GM18502 (cell line): ENCODE data around the gene CEND1.

Experiments
- ATAC-seq: cut with Tn5 transposase; IDR thresholded peaks from one replicate; pipeline ENCODE4 v1.9.1; 2021; ENCODE audit warnings: mild to moderate bottlenecking; ENCODE audit not compliant: unreplicated experiment, poor library complexity

Gene CEND1

DNA sequence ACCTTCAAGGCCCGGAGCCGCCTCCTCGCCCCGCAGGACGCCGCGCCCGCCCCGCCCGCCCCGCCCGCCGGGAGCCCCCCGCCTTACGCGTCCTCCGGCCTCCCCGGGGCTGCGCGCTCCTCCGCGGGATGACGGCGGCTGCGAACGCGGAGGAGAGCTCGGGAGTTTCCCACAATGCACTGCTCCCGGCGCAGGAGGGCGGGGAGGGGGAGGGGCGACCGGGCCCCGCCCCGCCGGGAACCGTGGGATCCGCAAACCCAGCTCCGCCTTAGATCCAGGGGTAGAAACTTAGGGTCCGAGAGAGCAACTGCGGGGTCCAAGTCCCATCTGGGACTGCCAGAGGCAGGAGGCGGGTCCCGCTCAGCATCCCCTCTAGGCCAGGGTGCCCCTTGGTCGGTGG lies at the start of gene CEND1:
TSS of gene CEND1 (minus strand) at position 148 of the 400 bp plus-strand sequence. CDS start 1,514 bp downstream, outside the sequence.
- no peak for ATAC-seq

GRCh38 chr11:839280-839623 lies 49.4 kb upstream of the CEND1 start:
- no peak for ATAC-seq

DNA sequence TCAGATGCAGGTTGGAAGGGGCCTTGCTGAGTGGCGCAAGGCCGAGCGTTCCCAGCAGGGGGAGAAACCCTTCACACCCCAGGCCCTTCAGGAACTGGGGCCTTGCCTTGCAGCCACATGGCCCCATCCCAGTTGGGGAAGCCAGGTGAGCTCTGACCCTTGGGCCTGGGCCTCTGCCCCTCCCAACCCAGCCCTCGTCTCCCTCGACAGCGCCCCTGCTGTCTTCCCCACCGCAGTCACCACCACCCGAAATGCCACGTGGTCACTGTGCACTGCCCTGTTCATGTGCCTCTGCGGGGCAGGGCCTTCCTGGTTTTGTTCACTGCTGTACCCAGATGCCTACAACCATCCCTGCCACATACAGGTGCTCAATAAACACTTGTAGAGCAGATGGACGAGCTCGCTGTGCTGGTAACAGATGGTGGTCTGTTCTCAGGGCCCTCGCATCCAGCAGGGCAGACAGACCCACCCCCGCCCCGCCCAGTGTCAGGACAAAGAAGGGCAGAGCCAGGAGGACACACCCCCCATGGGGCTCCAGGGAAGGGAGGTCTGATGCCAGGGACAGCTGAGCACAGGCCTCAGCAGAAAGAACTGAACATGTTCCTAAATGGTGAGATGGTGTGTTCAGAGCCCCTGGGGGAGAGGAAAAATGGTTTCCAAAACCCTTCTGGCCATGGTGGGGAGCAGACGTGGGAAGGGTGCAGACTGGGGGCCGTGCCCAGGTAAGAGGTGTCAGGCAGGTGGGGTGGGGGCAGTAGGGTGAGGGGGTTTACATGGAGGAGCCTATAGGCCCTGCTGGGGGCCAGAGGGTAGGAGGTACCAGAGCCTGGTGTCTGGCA lies 48.8 kb upstream of the CEND1 start:
- ATAC-seq, result no peak

- ATAC-seq, result no peak
Measured at GRCh38 chr11:837990-838307, 48.1 kb upstream of the CEND1 start.

- no peak for ATAC-seq
Measured at GRCh38 chr11:837189-837989, 47.5 kb upstream of the CEND1 start.

DNA sequence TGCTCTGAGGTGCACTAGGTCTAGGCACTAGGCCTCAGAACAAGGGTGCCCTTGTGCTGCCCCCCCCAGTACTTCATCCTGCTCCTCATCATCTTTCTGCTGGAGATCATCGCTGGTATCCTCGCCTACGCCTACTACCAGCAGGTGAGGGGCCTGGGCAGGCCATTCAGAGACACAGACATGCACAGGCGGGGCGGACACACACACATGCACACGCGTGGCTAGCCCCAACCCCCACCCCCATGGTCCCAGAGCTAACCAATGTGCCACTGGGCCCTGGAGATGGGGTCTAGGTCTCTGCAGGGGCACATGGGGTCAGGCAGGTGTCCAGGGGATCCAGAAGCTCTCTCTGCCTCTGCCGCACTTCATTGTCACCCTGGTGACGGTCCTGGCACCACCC lies 46.8 kb upstream of the CEND1 start:
- no peak for ATAC-seq

GRCh38 chr11:836274-836673 lies 46.4 kb upstream of the CEND1 start:
- no peak for ATAC-seq

- ATAC-seq, result no peak
Measured at GRCh38 chr11:834371-835316, 44.8 kb upstream of the CEND1 start.

- ATAC-seq, result no peak
Measured at GRCh38 chr11:833849-834311, 44.0 kb upstream of the CEND1 start.

- ATAC-seq, result no peak
Measured at GRCh38 chr11:833114-833791, 43.4 kb upstream of the CEND1 start.

GRCh38 chr11:832529-833113 lies 42.7 kb upstream of the CEND1 start, which contains the start of gene CD151:
TSS of gene CD151 (plus strand) at chr11:832952. CDS start at chr11:836070, 3,118 bp downstream.
- peak; percentile 44 for ATAC-seq

GRCh38 chr11:831961-832528 lies 42.2 kb upstream of the CEND1 start:
- no peak for ATAC-seq

- ATAC-seq, result no peak
Measured at GRCh38 chr11:831118-831864, 41.4 kb upstream of the CEND1 start.

DNA sequence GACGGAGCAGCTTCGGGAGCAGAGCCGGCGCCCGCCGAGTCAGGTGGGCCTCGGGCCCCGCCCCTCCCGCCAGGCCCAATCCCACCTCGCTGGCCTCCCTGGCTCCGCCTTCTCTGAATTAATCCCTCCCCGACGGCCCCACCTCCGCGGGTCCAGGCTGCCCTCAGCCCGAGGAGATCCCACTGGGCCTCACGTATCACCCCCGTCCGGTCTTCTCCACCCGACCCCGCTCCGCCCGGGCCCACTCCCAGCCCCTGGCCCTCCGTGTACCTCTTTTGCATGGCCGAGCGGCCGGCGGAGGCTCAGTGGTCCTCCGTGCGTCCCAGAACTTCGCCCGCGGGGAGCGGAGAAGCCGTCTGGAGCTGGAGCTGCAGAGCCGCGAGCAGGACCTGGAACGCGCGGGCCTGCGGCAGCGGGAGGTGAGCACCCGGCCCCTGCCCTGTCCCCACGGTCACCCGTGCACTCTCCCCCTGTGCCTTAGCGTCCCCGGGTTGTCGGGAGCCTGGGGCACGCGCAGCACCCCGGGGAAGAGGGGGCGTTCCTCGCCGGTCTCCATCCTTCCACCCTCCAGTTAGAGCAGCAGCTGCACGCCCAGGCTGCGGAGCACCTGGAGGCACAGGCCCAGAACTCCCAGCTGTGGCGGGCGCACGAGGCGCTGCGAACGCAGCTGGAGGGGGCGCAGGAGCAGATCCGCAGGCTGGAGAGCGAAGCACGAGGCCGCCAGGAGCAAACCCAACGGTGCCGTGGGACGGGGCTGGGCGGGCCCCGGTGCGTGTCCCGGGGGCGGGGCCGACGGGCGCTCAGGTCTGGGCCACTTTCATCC lies 40.6 kb upstream of the CEND1 start:
- ATAC-seq, result peak; percentile 45

DNA sequence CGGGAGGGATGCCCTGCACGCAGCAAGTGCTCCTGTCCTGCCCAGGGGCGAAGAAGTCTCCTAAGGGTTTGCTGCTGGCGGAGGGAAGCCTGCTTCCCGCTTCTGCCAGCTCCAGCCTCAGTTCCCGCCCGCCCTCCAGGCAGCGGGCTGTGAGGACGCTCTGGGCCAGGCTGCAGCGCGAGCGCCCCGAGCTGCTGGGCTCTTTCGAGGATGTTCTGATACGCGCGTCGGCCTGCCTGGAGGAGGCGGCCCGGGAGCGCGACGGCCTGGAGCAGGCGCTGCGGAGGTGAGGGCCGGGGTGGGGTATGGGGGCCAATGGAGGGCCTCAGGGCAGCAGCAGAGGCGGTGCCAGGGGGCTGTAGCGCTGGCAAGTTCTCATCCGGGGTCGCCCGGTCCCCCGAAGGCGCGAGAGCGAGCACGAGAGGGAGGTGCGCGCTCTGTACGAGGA lies 40.0 kb upstream of the CEND1 start:
- no peak for ATAC-seq

GRCh38 chr11:829176-829846 lies 39.4 kb upstream of the CEND1 start:
- ATAC-seq, result no peak
